ENCODE measurements around the gene BTBD6.

BTBD6 gene

GRCh38 chr14:105212541-105213300 lies 35.6 kb upstream of the BTBD6 start:
- no peak overlapping the region for H3K27ac ChIP-seq (ENCODE audit: low read length)
- H3K27me3 ChIP-seq (ENCODE audit: control insufficient read depth, insufficient read depth, low read length), result no peaks in the 10 kb centered on the region
- H3K9ac ChIP-seq (ENCODE audit: low read length), result no peak overlapping the region

GRCh38 chr14:105213361-105213760 lies 35.0 kb upstream of the BTBD6 start:
- Histone ChIP-seq H3K36me3 (ENCODE audit: control insufficient read depth, low read depth, low read length) (peaks cover 3% of the 10 kb centered on the region), H3K4me3 (ENCODE audit: low read length) (no peak overlapping the region), H3K4me1 (ENCODE audit: control insufficient read depth, low read depth, low read length) (no peaks in the 10 kb centered on the region), H3K27ac (ENCODE audit: low read length) (no peak overlapping the region), H3K9ac (ENCODE audit: low read length) (no peak overlapping the region), H3K27me3 (ENCODE audit: control insufficient read depth, insufficient read depth, low read length) (no peaks in the 10 kb centered on the region), H3K9me3 (ENCODE audit: control insufficient read depth, low read depth, low read length) (no peaks in the 10 kb centered on the region)

More at GRCh38 chr14:105212541-105213300, 35.6 kb upstream of the BTBD6 start:
- peaks cover 3% of the 10 kb centered on the region for H3K36me3 ChIP-seq (ENCODE audit: control insufficient read depth, low read depth, low read length)
- no peaks in the 10 kb centered on the region for H3K9me3 ChIP-seq (ENCODE audit: control insufficient read depth, low read depth, low read length)
- no peaks in the 10 kb centered on the region for H3K4me1 ChIP-seq (ENCODE audit: control insufficient read depth, low read depth, low read length)
- H3K4me3 ChIP-seq (ENCODE audit: low read length), result no peak overlapping the region

GRCh38 chr14:105214324-105214915 lies 33.9 kb upstream of the BTBD6 start:
- no peaks in the 10 kb centered on the region for H3K4me1 ChIP-seq (ENCODE audit: control insufficient read depth, low read depth, low read length)

GRCh38 chr14:105215602-105216001 lies 32.7 kb upstream of the BTBD6 start:
- peaks cover 2% of the 10 kb centered on the region for H3K36me3 ChIP-seq (ENCODE audit: control insufficient read depth, low read depth, low read length)
- H3K27ac ChIP-seq (ENCODE audit: low read length), result no peak overlapping the region
- H3K4me3 ChIP-seq (ENCODE audit: low read length), result no peak overlapping the region
- H3K27me3 ChIP-seq (ENCODE audit: control insufficient read depth, insufficient read depth, low read length), result no peaks in the 10 kb centered on the region
- H3K4me1 ChIP-seq (ENCODE audit: control insufficient read depth, low read depth, low read length), result no peaks in the 10 kb centered on the region
- no peaks in the 10 kb centered on the region for H3K9me3 ChIP-seq (ENCODE audit: control insufficient read depth, low read depth, low read length)
- H3K9ac ChIP-seq (ENCODE audit: low read length), result no peak overlapping the region

More at GRCh38 chr14:105214324-105214915, 33.9 kb upstream of the BTBD6 start:
- Histone ChIP-seq H3K4me3 (ENCODE audit: low read length) (no peak overlapping the region), H3K9me3 (ENCODE audit: control insufficient read depth, low read depth, low read length) (no peaks in the 10 kb centered on the region), H3K27ac (ENCODE audit: low read length) (no peak overlapping the region), H3K27me3 (ENCODE audit: control insufficient read depth, insufficient read depth, low read length) (no peaks in the 10 kb centered on the region), H3K36me3 (ENCODE audit: control insufficient read depth, low read depth, low read length) (peaks cover 4% of the 10 kb centered on the region), H3K9ac (ENCODE audit: low read length) (no peak overlapping the region)

GRCh38 chr14:105216490-105217247 lies 31.7 kb upstream of the BTBD6 start:
- Histone ChIP-seq H3K9ac (ENCODE audit: low read length) (no peak overlapping the region), H3K4me1 (ENCODE audit: control insufficient read depth, low read depth, low read length) (no peaks in the 10 kb centered on the region), H3K36me3 (ENCODE audit: control insufficient read depth, low read depth, low read length) (peaks cover 2% of the 10 kb centered on the region), H3K27ac (ENCODE audit: low read length) (no peak overlapping the region), H3K4me3 (ENCODE audit: low read length) (no peak overlapping the region), H3K9me3 (ENCODE audit: control insufficient read depth, low read depth, low read length) (no peaks in the 10 kb centered on the region), H3K27me3 (ENCODE audit: control insufficient read depth, insufficient read depth, low read length) (no peaks in the 10 kb centered on the region)

- no peak overlapping the region for H3K9ac ChIP-seq (ENCODE audit: low read length)
- H3K4me1 ChIP-seq (ENCODE audit: control insufficient read depth, low read depth, low read length), result no peaks in the 10 kb centered on the region
- peaks cover 2% of the 10 kb centered on the region for H3K36me3 ChIP-seq (ENCODE audit: control insufficient read depth, low read depth, low read length)
- H3K27ac ChIP-seq (ENCODE audit: low read length), result no peak overlapping the region
- no peaks in the 10 kb centered on the region for H3K9me3 ChIP-seq (ENCODE audit: control insufficient read depth, low read depth, low read length)
- H3K4me3 ChIP-seq (ENCODE audit: low read length), result no peak overlapping the region
- no peaks in the 10 kb centered on the region for H3K27me3 ChIP-seq (ENCODE audit: control insufficient read depth, insufficient read depth, low read length)
Measured at GRCh38 chr14:105217774-105218173, 30.6 kb upstream of the BTBD6 start.

- peaks cover 2% of the 10 kb centered on the region for H3K36me3 ChIP-seq (ENCODE audit: control insufficient read depth, low read depth, low read length)
Measured at GRCh38 chr14:105218611-105219010, 29.7 kb upstream of the BTBD6 start.

GRCh38 chr14:105219043-105219612 lies 29.2 kb upstream of the BTBD6 start:
- H3K9me3 ChIP-seq (ENCODE audit: control insufficient read depth, low read depth, low read length), result no peaks in the 10 kb centered on the region
- H3K27me3 ChIP-seq (ENCODE audit: control insufficient read depth, insufficient read depth, low read length), result no peaks in the 10 kb centered on the region
- no peak overlapping the region for H3K27ac ChIP-seq (ENCODE audit: low read length)
- no peak overlapping the region for H3K9ac ChIP-seq (ENCODE audit: low read length)
- no peaks in the 10 kb centered on the region for H3K4me1 ChIP-seq (ENCODE audit: control insufficient read depth, low read depth, low read length)
- H3K36me3 ChIP-seq (ENCODE audit: control insufficient read depth, low read depth, low read length), result peaks cover 2% of the 10 kb centered on the region
- no peak overlapping the region for H3K4me3 ChIP-seq (ENCODE audit: low read length)

More at GRCh38 chr14:105218611-105219010, 29.7 kb upstream of the BTBD6 start:
- Histone ChIP-seq H3K27ac (ENCODE audit: low read length) (no peak overlapping the region), H3K9ac (ENCODE audit: low read length) (no peak overlapping the region), H3K27me3 (ENCODE audit: control insufficient read depth, insufficient read depth, low read length) (no peaks in the 10 kb centered on the region), H3K4me1 (ENCODE audit: control insufficient read depth, low read depth, low read length) (no peaks in the 10 kb centered on the region), H3K9me3 (ENCODE audit: control insufficient read depth, low read depth, low read length) (no peaks in the 10 kb centered on the region), H3K4me3 (ENCODE audit: low read length) (no peak overlapping the region)

GRCh38 chr14:105219753-105220152 lies 28.6 kb upstream of the BTBD6 start:
- Histone ChIP-seq H3K27me3 (ENCODE audit: control insufficient read depth, insufficient read depth, low read length) (no peaks in the 10 kb centered on the region), H3K9ac (ENCODE audit: low read length) (no peak overlapping the region), H3K4me3 (ENCODE audit: low read length) (no peak overlapping the region), H3K9me3 (ENCODE audit: control insufficient read depth, low read depth, low read length) (no peaks in the 10 kb centered on the region), H3K36me3 (ENCODE audit: control insufficient read depth, low read depth, low read length) (peaks cover 2% of the 10 kb centered on the region), H3K27ac (ENCODE audit: low read length) (no peak overlapping the region), H3K4me1 (ENCODE audit: control insufficient read depth, low read depth, low read length) (no peaks in the 10 kb centered on the region)

GRCh38 chr14:105220699-105221597 lies 27.4 kb upstream of the BTBD6 start:
- H3K9me3 ChIP-seq (ENCODE audit: control insufficient read depth, low read depth, low read length), result no peaks in the 10 kb centered on the region
- H3K36me3 ChIP-seq (ENCODE audit: control insufficient read depth, low read depth, low read length), result peaks cover 4% of the 10 kb centered on the region
- H3K27me3 ChIP-seq (ENCODE audit: control insufficient read depth, insufficient read depth, low read length), result no peaks in the 10 kb centered on the region
- no peak overlapping the region for H3K27ac ChIP-seq (ENCODE audit: low read length)
- H3K4me1 ChIP-seq (ENCODE audit: control insufficient read depth, low read depth, low read length), result no peaks in the 10 kb centered on the region
- H3K4me3 ChIP-seq (ENCODE audit: low read length), result no peak overlapping the region
- H3K9ac ChIP-seq (ENCODE audit: low read length), result no peak overlapping the region
